Uterus (tissue), 4 donors: ENCODE measurements around the gene SPRYD4. TPM values are rescaled to one million over a fixed set of nuclear protein-coding genes. Genes with fewer than 3 reads are reported as not detected.

ENCODE experiments used
- DNase-seq, 2 donors: peaks; one replicate each; pipeline ENCODE4 v3.0.0-alpha.2; 2019 to 2020
- H3K27ac ChIP-seq, 2 donors: fragments of 200-600 bp; sonication (generic); 1 replicate in 1 of 2; 2 replicates in 1 of 2; pipeline ENCODE4 v1.5.1; 2016 to 2018
- H3K27me3 ChIP-seq, 2 donors: fragments of 200-600 bp; sonication (generic); one replicate each; pipeline ENCODE4 v1.5.1; 2018 to 2019; ENCODE audit warnings: control low read depth in 1 of 2
- H3K36me3 ChIP-seq, 2 donors: fragments of 200-600 bp; sonication (generic); one replicate each; pipeline ENCODE4 v1.5.1; 2019; ENCODE audit warnings: control low read depth in 1 of 2
- H3K4me1 ChIP-seq, 2 donors: fragments of 200-600 bp; sonication (generic); one replicate each; pipeline ENCODE4 v1.5.1; 2018 to 2019; ENCODE audit warnings: control low read depth in 1 of 2
- H3K4me3 ChIP-seq, 2 donors: fragments of 200-600 bp; sonication (generic); 1 replicate in 1 of 2; 2 replicates in 1 of 2; pipeline ENCODE4 v1.5.1; 2018 to 2019; ENCODE audit warnings: mild to moderate bottlenecking in 1 of 2
- H3K9me3 ChIP-seq, 2 donors: fragments of 200-600 bp; sonication (generic); one replicate each; pipeline ENCODE4 v1.5.1; 2019; ENCODE audit warnings: control low read depth in 1 of 2
- CTCF ChIP-seq, 4 experiments: fragments of 200-600 bp in 2 of 4; fragments of 450-650 bp in 2 of 4; sonication (generic) in 2 of 4; IDR thresholded peaks; one replicate each; pipeline ENCODE4 v1.5.1; 2016 to 2019; ENCODE audit warnings: antibody characterized with exemption in 4 of 4, mild to moderate bottlenecking in 2 of 4, moderate library complexity in 1 of 4
- POLR2A ChIP-seq, 2 donors: fragments of 450-650 bp; IDR thresholded peaks; one replicate each; pipeline ENCODE4 v1.6.1; 2016; ENCODE audit warnings: antibody characterized with exemption in 2 of 2, mild to moderate bottlenecking in 1 of 2, moderate library complexity in 1 of 2
- intact Hi-C: fragments of 100-400 bp; cut with DNase I; formaldehyde crosslinking; loops from one replicate; pipeline ENCODE4 v1.15.1; 2023; ENCODE audit warnings: low total_unique reads
- total RNA-seq, 4 donors: library from RNA; depleted of rRNA in 3 of 4; stranded (reverse); fragments of >200 nt in 3 of 4; gene quantifications; one replicate each; pipeline versions ENCODE4 v1.1.0 to v1.2.4, GENCODE V29; 2014 to 2023
- donor health status: DM: yes; HTN: yes; CAD: no.

The SPRYD4 gene
- total RNA-seq, 4 donors from 2014 or later, result 2.4 to 4.4 (median 3.0) TPM

GRCh38 chr12:56476143-56476542, 7.8 kb downstream of the SPRYD4 start:
- DNase-seq, result no peak
- Histone ChIP-seq H3K36me3 (no peaks in the 10 kb centered on the region), H3K9me3 (no peaks in the 10 kb centered on the region), H3K27ac (no peak overlapping the region), H3K27me3 (no peaks in the 10 kb centered on the region), H3K4me1 (no peaks in the 10 kb centered on the region), H3K4me3 (no peak overlapping the region)
- no peak for TF ChIP-seq CTCF (IDR thresholded peaks at IDR 0.05)
- no peak for TF ChIP-seq POLR2A (IDR thresholded peaks at IDR 0.05)
- intact Hi-C loops, result no loop called here

GRCh38 chr12:56476972-56477432, 8.6 kb downstream of the SPRYD4 start:
- intact Hi-C loops, result no loop called here
- H3K4me3 ChIP-seq, result no peak overlapping the region
- DNase-seq, result no peak
- no peaks in the 10 kb centered on the region for H3K36me3 ChIP-seq
- no peaks in the 10 kb centered on the region for H3K9me3 ChIP-seq
- no peak for TF ChIP-seq POLR2A (IDR thresholded peaks at IDR 0.05)
- no peaks in the 10 kb centered on the region for H3K27me3 ChIP-seq
- H3K27ac ChIP-seq, result no peak overlapping the region
- no peaks in the 10 kb centered on the region for H3K4me1 ChIP-seq

- no peaks in the 10 kb centered on the region for H3K4me1 ChIP-seq
- no peaks in the 10 kb centered on the region for H3K9me3 ChIP-seq
- DNase-seq, result no peak
- TF ChIP-seq POLR2A (IDR thresholded peaks at IDR 0.05) (no peak), CTCF (IDR thresholded peaks at IDR 0.05) (no peak)
- H3K27ac ChIP-seq, result no peak overlapping the region
- intact Hi-C loops, result no loop called here
- no peaks in the 10 kb centered on the region for H3K27me3 ChIP-seq
- H3K4me3 ChIP-seq, result no peak overlapping the region
- H3K36me3 ChIP-seq, result no peaks in the 10 kb centered on the region
Observed at GRCh38 chr12:56477521-56478225, 9.3 kb downstream of the SPRYD4 start.

- Histone ChIP-seq H3K9me3 (no peaks in the 10 kb centered on the region), H3K36me3 (no peaks in the 10 kb centered on the region), H3K4me1 (no peaks in the 10 kb centered on the region), H3K27me3 (no peaks in the 10 kb centered on the region), H3K27ac (no peak overlapping the region), H3K4me3 (no peak overlapping the region)
- TF ChIP-seq CTCF (IDR thresholded peaks at IDR 0.05), result no peak
- TF ChIP-seq POLR2A (IDR thresholded peaks at IDR 0.05), result no peak
- intact Hi-C loops, result no loop called here
- no peak for DNase-seq
Observed at GRCh38 chr12:56479625-56480024, 11.2 kb downstream of the SPRYD4 start.

- no peak overlapping the region for H3K4me3 ChIP-seq
- H3K36me3 ChIP-seq, result no peaks in the 10 kb centered on the region
- no peaks in the 10 kb centered on the region for H3K4me1 ChIP-seq
- no peak for TF ChIP-seq CTCF (IDR thresholded peaks at IDR 0.05)
- TF ChIP-seq POLR2A (IDR thresholded peaks at IDR 0.05), result no peak
- no peaks in the 10 kb centered on the region for H3K9me3 ChIP-seq
- no peak for DNase-seq
- no peaks in the 10 kb centered on the region for H3K27me3 ChIP-seq
- H3K27ac ChIP-seq, result no peak overlapping the region
- intact Hi-C loops, result no loop called here
Observed at GRCh38 chr12:56484566-56484965, 16.2 kb downstream of the SPRYD4 start.
